MM.1S (cell line): ENCODE measurements around the gene RPS3.

Experiments
- DNase-seq: peaks from one replicate; pipeline ENCODE4 v3.0.0-alpha.2; 2015
- H2AFZ ChIP-seq: fragments of 300-600 bp; sonication (generic); 2 replicates; pipeline ENCODE4 v1.6.0; 2016; ENCODE audit warnings: antibody characterized with exemption, low read length
- H3F3A ChIP-seq: fragments of 300-600 bp; sonication (generic); 2 replicates; pipeline ENCODE4 v1.6.1; 2016; ENCODE audit warnings: mild to moderate bottlenecking, antibody characterized with exemption, low read length, moderate library complexity, mixed read lengths; ENCODE audit not compliant: insufficient read depth
- H3K27ac ChIP-seq: fragments of 300-600 bp; sonication (generic); 2 replicates; pipeline ENCODE4 v1.5.1; 2016; ENCODE audit warnings: mild to moderate bottlenecking, low read length
- H3K27me3 ChIP-seq: fragments of 300-600 bp; sonication (generic); replicated peaks from 2 replicates; pipeline ENCODE4 v1.6.0; 2016; ENCODE audit warnings: low read length; ENCODE audit not compliant: insufficient read depth
- H3K36me3 ChIP-seq: fragments of 300-600 bp; sonication (generic); replicated peaks from 2 replicates; pipeline ENCODE4 v1.6.1; 2016; ENCODE audit warnings: mild to moderate bottlenecking, low read length, mixed read lengths; ENCODE audit not compliant: insufficient read depth
- H3K4me1 ChIP-seq: fragments of 300-600 bp; sonication (generic); 2 replicates; pipeline ENCODE4 v1.6.1; 2016; ENCODE audit warnings: low read length, mixed read lengths
- H3K4me2 ChIP-seq: fragments of 300-600 bp; sonication (generic); 2 replicates; pipeline ENCODE4 v1.6.0; 2016; ENCODE audit warnings: low read depth, low read length
- H3K4me3 ChIP-seq: fragments of 300-600 bp; sonication (generic); 2 replicates; pipeline ENCODE4 v1.5.1; 2016; ENCODE audit warnings: low read length, mixed read lengths
- H3K79me2 ChIP-seq: fragments of 300-600 bp; sonication (generic); 2 replicates; pipeline ENCODE4 v1.6.1; 2016; ENCODE audit warnings: mixed run types, low read length, mixed read lengths
- H3K9ac ChIP-seq: fragments of 300-600 bp; sonication (generic); 2 replicates; pipeline ENCODE4 v1.6.1; 2016; ENCODE audit warnings: low read length, mixed read lengths
- H3K9me2 ChIP-seq: fragments of 300-600 bp; sonication (generic); replicated peaks from 2 replicates; pipeline ENCODE4 v1.6.1; 2016; ENCODE audit warnings: mild to moderate bottlenecking, low read length, mixed read lengths; ENCODE audit not compliant: insufficient read depth
- H3K9me3 ChIP-seq: fragments of 300-600 bp; sonication (generic); replicated peaks from 2 replicates; pipeline ENCODE4 v1.6.1; 2016; ENCODE audit warnings: mild to moderate bottlenecking, low read length, mixed read lengths; ENCODE audit not compliant: insufficient read depth
- H4K20me1 ChIP-seq: fragments of 300-600 bp; sonication (generic); 2 replicates; pipeline ENCODE4 v1.6.1; 2016; ENCODE audit warnings: mild to moderate bottlenecking, low read length, moderate library complexity, mixed read lengths; ENCODE audit not compliant: insufficient read depth
- CTCF ChIP-seq: fragments of 300-600 bp; sonication (generic); IDR thresholded peaks from 2 replicates; pipeline ENCODE4 v1.5.1; 2016; ENCODE audit warnings: antibody characterized with exemption, low read length, mixed read lengths
- EZH2 ChIP-seq: fragments of 300-600 bp; sonication (generic); optimal IDR thresholded peaks from 2 replicates; pipeline ENCODE3; 2017; ENCODE audit warnings: low read depth, mild to moderate bottlenecking, antibody characterized with exemption, low read length, mixed read lengths
- EZH2phosphoT487 ChIP-seq: fragments of 300-600 bp; sonication (generic); IDR thresholded peaks from 2 replicates; pipeline ENCODE4 v1.6.1; 2018; ENCODE audit warnings: antibody characterized with exemption, low read length

RPS3 gene

GRCh38 chr11:75422248-75423231 lies 23.2 kb downstream of the RPS3 start:
- Histone ChIP-seq H3K4me3 (no peak overlapping the region), H3K27ac (no peak overlapping the region), H3K27me3 (no peaks in the 10 kb centered on the region), H3K9me3 (no peaks in the 10 kb centered on the region), H3K9me2 (no peaks in the 10 kb centered on the region), H3K79me2 (no peaks in the 10 kb centered on the region), H4K20me1 (no peaks in the 10 kb centered on the region), H3K9ac (no peak overlapping the region), H3K4me1 (no peaks in the 10 kb centered on the region), H3F3A (peaks cover 6% of the 10 kb centered on the region; the same call in 1 of the 2 replicates), H3K36me3 (no peaks in the 10 kb centered on the region), H2AFZ (no peak overlapping the region), H3K4me2 (no peak overlapping the region)
- no peak for DNase-seq
- TF ChIP-seq EZH2 (no peak), CTCF (no peak), EZH2phosphoT487 (no peak)

- no peak for DNase-seq
- Histone ChIP-seq H2AFZ (no peak overlapping the region), H3K27me3 (no peaks in the 10 kb centered on the region), H3K36me3 (no peaks in the 10 kb centered on the region), H3K4me1 (no peaks in the 10 kb centered on the region), H3K27ac (no peak overlapping the region), H3K4me2 (no peak overlapping the region), H4K20me1 (no peaks in the 10 kb centered on the region), H3K79me2 (no peaks in the 10 kb centered on the region), H3K4me3 (no peak overlapping the region), H3K9me3 (no peaks in the 10 kb centered on the region), H3K9me2 (no peaks in the 10 kb centered on the region), H3K9ac (no peak overlapping the region), H3F3A (no peaks in the 10 kb centered on the region)
- TF ChIP-seq CTCF (no peak), EZH2phosphoT487 (no peak), EZH2 (no peak)
Observed at GRCh38 chr11:75423721-75424120, 24.4 kb downstream of the RPS3 start.

GRCh38 chr11:75424396-75424795 lies 25.1 kb downstream of the RPS3 start:
- DNase-seq: no peak
- Histone ChIP-seq H3K9ac (no peak overlapping the region), H4K20me1 (no peaks in the 10 kb centered on the region), H3K27me3 (no peaks in the 10 kb centered on the region), H3K79me2 (no peaks in the 10 kb centered on the region), H3K4me2 (no peak overlapping the region), H3K27ac (no peak overlapping the region), H3K9me2 (no peaks in the 10 kb centered on the region), H3F3A (no peaks in the 10 kb centered on the region), H3K4me3 (no peak overlapping the region), H2AFZ (no peak overlapping the region), H3K9me3 (no peaks in the 10 kb centered on the region), H3K4me1 (no peaks in the 10 kb centered on the region), H3K36me3 (no peaks in the 10 kb centered on the region)
- TF ChIP-seq EZH2: no peak
- no peak for TF ChIP-seq EZH2phosphoT487
- TF ChIP-seq CTCF: no peak
